Daoy (cell line): ENCODE results near the gene CFAP74. TPM values are rescaled to one million over a fixed set of nuclear protein-coding genes. Genes with fewer than 3 reads are reported as not detected.
"Not testable (repeated sequence)": the region's sequence is repeated elsewhere in the genome, so short reads cannot be mapped to it uniquely, and the experiment has no call there.

ENCODE experiments used
- DNase-seq: peaks from one replicate; pipeline ENCODE4 v3.0.0-alpha.2; 2015; ENCODE audit warnings: low read depth
- total RNA-seq: library from RNA; depleted of rRNA; stranded (reverse); fragments of >200 nt; shearing (Covaris generic); gene quantifications from 2 replicates; pipeline ENCODE4 v1.2.3, GENCODE V29; 2014

CFAP74 gene
- total RNA-seq, 1 experiment from 2014 or later: not detected

DNA sequence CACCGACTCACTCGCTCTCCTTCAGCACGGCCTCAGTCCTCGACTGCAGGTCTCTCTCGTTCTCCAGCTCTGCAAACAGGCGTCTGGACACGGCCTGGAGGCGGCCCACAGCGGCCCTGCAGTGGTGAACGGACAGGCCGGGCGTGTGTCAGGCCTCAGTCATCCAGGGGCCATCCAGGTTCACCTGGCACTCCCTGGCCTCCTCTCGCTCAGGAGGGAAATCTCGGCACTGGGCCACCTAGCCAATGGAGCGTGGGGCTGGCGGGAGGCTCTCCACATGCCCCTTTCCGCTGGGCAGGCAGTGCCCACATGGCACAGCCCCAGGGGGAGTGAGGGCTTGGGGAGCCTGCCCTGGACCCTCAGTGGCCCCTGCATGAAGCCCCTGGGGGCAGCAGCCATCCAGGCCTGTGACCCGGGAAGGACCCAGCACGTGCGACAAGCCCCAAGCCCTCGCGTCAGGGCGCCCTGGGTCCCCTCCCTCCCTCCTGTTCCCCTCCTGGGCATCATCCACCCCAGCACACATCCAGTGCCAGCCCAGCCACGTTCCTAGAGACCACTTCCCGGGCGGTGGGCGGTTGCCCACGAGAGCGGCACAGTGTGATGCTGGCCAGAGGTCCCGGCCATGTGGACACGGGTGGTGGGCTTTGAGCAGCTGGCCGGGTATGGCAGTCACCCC lies 18.1 kb downstream of the CFAP74 start:
- DNase-seq: no peak

DNA sequence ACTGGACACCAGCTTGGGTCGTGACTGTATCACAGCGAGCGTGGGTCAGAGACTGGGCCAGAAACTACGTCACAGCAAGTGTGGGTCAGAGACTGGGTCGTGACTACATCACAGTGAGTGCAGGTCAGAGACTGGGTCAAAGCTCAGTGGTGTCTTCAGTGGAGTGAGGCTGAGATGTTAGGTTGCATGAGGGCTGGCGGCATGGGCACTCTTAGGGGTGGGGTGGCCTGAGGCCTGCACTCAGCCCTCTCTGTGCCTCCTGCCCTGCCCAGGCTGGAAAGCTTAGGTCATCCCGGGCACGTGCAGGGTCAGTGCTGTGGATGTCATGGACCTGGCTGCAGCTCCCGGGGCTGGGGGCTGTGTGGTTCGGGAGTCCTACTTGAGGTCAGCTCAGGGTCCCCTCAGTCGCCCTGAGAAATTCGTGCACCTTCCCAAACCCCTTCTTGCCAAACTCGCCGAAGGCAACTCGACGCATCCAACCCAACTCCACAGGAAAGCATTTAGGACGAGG lies 19.0 kb downstream of the CFAP74 start:
- DNase-seq: no peak

DNA sequence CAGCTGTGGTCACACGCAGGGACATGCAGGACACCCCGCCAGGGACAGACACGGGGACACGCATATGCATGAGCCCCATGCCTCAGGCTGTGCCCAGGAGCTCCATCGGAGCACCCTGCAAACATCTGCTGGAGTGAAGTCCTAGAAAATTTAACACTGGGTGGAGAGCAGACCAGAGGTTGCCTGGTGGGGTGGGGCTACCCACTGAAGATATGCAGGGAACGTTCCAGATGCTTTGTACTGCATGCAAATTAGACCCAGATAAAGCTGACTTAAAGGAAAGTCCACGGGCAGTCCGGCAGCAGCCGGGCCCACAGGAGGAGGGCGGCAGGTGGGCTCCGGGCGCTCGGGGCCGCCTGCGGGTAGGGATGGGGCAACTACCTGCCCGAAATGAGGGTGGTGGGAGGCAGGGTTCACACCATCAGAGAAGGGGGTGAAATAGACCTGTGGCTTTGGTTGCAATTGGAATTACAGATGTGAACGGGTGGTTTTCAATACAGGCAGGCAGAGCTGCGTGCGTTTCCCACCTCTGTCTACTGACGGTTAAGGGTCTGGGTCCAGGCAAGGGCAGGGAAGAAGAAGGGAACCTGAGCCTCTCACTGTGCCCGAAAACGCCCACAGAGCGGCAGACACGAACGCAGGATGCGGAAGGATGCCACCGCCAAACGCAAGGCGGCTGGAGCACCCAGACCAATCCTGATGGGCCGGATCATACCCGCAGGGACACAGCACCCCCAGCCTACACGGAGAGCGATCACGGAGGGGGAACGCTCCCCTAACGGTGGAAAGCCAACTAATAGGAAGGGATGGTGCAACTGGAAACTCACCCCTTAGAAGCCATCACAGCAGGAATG lies 21.0 kb downstream of the CFAP74 start:
- no peak for DNase-seq

DNA sequence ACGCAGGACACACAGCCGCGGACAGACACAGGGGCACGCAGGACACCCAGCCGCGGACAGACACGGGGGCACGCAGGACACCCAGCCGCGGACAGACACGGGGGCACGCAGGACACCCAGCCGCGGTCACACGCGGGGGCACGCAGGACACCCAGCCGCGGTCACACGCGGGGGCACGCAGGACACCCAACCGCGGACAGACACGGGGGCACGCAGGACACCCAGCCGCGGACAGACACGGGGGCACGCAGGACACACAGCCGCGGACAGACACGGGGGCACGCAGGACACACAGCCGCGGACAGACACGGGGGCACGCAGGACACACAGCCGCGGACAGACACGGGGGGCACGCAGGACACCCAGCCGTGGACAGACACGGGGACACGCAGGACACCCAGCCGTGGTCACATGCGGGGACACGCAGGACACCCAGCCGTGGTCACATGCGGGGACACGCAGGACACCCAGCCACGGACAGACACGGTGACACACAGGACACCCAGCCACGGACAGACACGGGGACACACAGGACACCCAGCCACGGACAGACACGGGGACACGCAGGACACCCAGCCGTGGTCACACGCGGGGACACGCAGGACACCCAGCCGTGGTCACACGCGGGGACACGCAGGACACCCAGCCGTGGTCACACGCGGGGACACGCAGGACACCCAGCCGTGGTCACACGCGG lies 21.8 kb downstream of the CFAP74 start:
- DNase-seq: not testable (repeated sequence)

DNA sequence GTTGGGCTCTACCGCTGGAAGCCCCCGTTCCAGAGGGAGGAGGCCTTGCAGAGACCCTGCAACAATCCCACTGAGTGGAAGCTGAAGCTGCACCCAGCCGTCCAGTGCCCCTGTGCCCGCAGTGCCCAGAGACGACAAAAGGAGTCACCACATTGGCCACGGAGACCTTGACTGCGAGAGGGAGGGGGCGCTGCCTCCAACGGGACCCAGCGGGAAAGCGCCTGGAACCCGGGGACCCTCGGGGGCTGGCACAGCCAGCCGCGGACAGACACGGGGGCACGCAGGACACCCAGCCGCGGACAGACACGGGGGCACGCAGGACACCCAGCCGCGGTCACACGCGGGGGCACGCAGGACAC lies 22.5 kb downstream of the CFAP74 start:
- DNase-seq: no peak

DNA sequence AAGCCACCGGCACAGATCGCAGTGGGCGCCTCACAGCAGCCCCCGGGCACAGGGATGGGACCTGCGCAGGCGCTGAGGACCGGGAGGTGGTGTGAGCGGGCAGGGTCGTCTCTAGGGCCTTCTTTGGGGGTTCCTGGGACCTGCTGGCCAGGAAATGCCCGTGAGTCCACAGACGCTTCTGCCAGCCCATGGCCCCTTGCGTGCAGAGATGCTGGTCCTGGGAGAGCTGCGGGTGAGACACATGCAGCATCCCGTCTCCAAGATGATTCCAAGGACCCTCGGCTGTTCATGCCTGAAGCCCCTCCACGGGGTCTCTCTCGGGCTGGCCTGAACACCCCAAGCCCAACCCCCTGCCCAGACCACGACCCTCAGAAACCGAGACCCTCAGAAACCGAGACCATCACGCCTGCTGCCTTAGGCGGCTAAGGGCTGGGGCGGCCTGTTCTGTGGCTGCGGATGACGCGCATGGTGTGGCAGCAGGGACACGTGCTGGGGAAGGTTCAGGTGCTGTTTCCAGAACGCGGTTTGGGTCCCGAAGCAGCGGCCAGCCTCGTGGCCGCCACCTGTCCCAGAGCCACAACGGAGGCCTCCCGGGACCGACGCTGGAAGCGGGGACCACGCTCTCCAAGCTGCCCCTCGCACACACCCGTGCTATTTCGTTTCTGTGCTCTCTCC lies 23.0 kb downstream of the CFAP74 start:
- no peak for DNase-seq

DNA sequence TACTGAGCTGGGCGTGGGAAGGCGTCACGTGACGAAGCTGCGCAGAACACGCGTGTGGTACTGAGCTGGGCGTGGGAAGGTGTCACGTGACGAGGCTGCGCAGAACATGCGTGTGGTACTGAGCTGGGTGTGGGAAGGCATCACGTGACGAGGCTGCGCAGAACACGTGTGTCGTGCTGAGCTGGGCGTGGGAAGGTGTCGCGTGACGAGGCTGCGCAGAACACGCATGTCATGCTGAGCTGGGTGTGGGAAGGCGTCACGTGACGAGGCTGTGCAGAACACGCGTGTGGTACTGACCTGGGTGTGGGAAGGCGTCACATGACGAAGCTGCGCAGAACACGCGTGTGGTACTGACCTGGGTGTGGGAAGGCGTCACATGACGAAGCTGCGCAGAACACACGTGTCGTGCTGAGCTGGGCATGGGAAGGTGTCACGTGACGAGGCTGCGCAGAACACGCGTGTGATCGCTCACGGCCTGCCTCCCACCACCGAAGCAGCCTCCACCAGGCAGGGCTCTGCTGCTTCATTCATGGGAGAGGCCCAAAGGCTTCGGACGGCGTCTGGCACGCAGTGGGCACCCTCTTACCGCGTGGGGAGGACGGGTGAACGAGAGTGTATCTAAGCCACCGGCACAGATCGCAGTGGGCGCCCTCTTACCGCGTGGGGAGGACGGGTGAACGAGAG lies 24.0 kb downstream of the CFAP74 start:
- DNase-seq: no peak

DNA sequence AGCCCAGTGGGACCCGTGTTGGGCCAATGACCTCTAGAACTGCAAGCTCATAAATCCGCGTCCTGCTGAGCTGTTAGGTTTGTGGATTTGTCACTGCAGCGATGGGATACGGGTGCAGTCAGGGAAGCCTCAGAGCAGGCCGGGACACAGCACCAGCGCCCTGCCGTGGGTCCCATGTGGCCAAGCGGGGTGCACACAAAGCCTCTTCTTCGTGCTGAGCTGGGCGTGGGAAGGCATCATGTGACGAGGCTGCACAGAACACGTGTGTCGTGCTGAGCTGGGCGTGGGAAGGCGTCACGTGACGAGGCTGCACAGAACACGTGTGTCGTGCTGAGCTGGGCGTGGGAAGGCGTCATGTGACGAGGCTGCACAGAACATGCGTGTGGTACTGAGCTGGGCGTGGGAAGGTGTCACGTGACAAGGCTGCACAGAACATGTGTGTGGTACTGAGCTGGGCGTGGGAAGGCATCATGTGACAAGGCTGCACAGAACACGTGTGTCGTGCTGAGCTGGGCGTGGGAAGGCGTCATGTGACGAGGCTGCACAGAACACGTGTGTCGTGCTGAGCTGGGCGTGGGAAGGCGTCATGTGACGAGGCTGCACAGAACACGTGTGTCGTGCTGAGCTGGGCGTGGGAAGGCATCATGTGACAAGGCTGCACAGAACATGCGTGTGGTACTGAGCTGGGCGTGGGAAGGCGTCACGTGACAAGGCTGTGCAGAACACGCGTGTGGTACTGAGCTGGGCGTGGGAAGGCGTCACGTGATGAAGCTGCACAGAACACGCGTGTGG lies 24.7 kb downstream of the CFAP74 start:
- DNase-seq: not testable (repeated sequence)

DNA sequence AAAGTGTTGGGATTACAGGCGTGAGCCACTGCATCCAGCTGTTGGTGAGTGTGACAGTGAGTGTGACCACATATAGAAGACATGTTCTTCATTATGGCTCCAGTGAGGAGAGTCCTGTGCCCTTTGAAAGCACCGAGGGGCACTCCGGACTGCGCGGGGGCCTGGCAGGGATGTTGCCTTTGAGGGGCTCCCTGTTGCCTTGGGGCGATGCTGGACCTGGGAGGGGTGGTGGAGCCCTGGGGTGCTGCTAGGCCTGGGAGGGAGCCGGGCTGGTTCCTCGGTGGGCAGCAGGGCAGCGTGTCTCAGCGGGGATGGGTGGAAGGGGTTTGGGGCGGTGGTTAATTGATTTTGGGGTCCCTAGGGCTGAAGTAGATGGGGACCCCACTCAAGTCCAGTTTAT lies 25.5 kb downstream of the CFAP74 start:
- no peak for DNase-seq

DNA sequence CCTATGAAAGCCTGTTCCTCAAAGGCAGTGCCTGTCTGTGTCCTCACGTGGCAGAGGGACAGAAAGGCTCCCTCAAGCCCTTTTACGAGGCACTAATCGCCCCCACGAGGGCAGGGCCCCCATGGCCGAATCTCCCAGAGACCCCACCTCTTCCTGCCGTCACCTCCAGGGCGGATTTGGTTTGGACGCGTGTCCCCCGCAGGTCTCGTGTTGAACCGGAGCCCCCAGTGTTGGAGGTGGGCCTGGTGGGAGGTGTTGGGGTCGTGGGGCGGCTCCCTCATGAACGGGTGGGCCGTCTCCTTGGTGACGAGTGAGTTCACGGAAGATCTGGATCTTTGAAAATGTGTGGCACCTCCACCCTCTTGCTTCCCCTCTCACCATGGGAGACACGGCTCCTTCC lies 27.6 kb downstream of the CFAP74 start:
- DNase-seq: no peak

DNA sequence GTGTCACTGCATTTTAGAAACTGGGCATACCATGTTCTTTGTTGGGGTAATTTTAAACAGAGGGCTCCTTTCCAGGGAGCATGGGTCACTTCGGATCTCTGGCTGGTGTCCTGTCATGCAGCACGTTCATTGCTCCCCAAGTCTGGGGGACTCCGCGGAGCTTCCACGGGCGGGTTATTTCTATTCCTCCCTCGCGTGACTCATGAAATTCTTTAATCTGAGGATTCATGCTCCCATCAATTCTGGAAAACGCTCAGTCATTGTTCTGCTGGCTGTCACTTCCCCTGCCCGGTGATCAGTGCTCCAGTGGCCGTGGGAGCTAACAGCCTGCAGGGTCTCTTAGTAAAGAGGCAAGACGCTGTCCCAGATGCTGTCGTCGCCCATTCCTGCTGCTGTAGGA lies 28.1 kb downstream of the CFAP74 start:
- peak; percentile 1 for DNase-seq

DNA sequence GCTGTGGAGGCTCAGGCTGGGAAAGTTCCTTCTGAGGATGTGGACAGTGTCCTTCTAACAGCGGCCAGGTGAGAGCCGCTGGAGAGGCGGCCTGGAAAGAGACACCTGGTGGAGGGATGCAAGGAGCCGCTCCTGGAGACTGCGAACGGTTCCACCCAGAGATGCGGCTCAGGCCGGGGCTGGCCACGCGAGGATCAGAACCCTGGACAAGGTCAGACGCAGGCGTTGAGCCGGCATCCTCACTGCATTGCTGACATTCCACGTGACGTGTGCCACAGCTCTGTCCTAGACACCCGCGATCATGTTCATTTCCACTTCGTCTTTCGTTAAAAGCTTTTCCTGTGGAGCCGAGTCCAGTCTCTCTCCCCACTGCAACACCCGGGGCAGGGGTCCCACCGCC lies 28.8 kb downstream of the CFAP74 start:
- no peak for DNase-seq

DNA sequence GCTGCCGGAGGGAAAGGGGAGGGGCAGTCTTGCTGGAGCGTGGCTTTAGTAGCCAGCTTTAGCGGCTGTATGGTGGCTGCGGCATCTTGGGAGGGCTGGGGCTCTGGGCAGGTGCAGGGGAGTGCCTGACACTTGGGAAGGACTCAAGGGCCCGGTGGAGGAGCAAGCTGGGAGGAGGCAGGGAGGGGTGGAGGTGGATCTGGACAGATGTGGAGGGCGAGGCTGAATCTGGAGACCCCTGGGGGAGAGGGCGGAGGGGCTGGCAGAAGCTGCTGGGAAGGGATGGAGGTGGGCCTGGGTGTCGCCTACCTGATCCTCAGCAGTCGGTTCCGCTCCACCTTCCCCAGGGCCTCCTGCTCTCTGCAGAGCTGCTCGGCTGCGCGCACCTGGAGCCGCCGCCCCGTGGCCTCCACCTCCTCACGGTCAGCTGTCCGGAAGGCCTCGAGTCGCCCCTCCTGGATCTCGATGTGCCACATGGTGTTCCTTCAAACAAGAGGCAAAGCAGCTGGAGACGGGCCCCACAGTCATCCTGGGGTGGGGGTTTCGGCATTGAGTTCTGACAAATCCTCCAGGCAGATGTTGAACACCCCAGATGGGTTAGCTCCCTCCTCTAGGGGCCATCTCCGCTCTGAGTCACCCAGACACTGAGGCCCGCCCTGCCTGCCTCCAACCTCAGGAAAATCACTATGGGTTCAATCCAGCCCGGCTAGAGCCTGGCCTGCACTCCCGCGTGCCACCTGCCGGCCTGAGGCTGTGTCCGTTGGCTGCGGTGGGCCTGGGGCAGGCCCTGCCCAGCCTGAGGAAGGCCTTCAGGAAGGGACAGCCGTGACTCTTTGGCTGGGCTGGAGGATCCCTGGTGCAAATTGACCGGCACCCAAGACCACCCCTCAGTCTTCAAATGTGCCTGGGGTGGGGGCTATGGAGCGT lies 29.6 kb downstream of the CFAP74 start:
- peak; percentile 75 for DNase-seq

DNA sequence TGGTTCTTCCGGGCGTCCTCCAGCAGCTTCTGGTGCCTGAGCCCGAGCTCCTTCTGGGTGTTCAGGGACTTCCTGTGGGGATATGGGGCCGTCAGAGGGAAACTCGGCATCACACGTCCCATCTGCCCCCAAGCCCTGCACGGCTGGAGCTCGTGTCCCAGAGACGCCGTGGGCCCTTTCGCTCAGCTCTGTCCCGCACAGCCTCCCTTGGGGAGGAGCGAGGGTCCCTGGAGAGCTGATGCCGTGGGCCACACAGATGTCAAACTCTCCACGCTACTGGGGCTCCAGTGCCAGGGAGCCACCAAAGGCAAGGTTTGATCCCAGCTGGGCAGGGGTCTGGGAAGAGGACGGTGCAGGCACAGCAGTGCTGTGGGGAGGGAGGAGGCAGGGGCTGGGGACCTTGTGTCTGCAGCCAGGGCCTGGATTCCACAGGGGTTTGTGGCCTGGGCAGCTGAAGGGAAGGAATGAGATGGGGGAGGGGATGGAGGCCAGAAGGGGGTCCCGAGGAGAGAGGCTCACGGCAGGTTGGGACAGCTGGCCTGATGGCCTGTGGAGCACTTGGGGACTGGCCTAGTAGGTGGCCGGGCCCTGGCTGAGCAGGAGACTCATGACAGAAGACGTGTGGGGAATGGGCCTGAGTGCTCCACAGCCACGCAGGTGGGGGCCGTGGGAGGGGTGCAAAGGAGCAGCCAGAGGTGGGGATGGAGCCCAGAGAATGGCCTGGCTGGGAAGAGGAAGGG lies 30.4 kb downstream of the CFAP74 start:
- no peak for DNase-seq

DNA sequence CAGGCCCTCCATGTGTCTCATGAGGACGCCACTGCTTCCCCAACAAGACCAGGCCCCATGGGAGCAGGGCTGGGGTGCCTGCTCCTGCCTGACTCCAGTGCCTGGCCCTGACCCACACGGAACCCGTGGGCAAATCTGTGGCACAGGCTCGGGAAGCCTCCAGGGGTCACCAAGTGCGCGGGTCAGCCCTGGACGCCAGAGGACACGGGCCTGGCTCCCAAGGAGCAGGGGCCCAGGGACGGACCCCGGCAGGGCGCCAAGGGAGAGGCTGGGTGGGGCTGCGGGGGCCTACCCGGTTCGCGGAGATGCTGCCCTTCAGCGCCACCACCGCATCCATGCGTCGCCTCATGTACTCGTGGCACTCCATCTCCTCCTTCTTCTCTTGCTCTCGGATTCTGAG lies 31.9 kb downstream of the CFAP74 start:
- DNase-seq: no peak

DNA sequence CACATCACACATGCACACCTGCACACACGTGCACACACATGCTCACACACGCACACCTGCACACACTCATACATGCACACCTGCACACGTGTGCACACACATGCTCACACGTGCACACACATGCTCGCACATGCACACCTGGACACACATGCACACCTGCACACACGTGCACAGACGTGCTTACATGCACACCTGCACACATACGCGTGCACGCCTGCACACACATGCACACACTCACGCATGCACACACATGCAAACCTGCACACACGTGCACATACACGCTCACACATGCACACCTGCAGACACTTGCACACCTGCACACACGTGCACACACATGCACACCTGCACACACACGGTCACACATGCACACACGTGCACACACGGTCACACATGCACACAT lies 32.6 kb downstream of the CFAP74 start:
- DNase-seq: no peak

DNA sequence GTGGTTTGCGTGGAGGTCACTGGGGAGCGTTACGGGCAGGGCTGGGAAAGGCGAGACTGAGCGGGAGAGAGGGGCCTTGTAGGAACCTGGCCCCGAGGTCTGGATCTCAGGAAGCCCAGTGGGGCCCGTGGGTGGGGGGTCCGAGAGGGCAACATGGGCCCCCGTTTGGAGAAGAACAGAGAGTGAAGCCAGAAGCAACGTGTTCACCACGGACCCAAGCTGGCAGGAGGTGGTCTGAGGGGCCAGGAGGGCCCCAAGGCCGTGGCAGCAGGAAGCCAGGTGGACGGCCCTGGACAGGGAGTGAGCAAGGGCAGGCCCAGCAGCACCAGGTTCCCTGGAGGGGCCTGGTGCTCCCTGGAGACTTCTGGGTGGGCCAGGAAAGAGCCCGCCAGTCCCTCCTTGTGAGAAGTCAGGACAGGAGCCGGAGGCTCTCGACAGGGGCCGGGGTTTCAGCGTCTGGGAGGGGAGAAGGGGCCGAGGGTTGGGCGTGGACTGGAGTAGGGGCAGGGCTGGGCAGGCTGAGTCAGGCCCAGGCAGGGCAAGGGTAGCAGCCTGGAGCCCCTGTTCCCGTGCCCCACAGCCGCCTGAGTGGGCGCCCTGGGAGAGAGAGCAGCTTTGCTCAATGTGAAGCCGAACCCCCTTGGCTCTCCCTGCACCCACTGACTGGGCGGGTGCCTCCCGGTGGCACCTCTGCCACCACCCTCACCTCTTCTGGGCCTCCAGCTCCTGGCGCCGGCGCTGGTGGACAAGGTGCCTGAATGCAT lies 33.5 kb downstream of the CFAP74 start:
- DNase-seq: no peak

DNA sequence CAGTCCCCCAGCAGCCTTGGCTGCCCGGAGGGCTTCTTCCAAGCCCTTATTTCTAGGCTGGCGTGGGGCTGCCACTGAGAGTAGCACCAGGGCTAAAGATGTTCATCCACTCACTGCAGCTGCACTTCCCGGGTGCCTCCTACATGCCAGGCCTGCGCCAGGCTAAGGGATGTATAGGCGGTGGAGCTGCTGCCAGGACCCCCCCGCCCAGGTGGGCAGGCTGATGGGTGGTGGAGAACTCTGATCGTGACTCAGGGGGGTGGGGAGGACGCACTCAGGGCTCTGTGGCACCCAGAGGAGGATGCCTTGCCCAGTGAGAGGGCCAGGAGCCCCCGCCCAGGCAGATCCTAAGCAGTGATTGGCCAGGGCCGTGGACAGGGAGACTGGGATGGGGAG lies 34.1 kb downstream of the CFAP74 start:
- no peak for DNase-seq
